H1 (cell line): ENCODE measurements around the gene SPATA21. TPM values are rescaled to one million over a fixed set of nuclear protein-coding genes. Genes with fewer than 3 reads are reported as not detected.

Experiments used
- CTCF ChIA-PET: fragments of 300-600 bp; sonication (Branson Sonifier 250); formaldehyde crosslinking; loops from one replicate; lab custom pipeline; 2021; ENCODE audit not compliant: partially characterized antibody; lab: Charles Lee
- POLR2A ChIA-PET: fragments of 300-600 bp; sonication (Branson Sonifier 250); formaldehyde crosslinking; loops from one replicate; lab custom pipeline; 2021; ENCODE audit warnings: inconsistent platforms; ENCODE audit not compliant: partially characterized antibody; lab: Charles Lee
- DNase-seq, 2 experiments: peaks; one replicate each; pipeline versions ENCODE4 v3.0.0 to v3.0.0-alpha.2; 2010 to 2022; ENCODE audit warnings: low spot score in 2 of 2, low read depth in 1 of 2, mixed read lengths in 1 of 2
- FAIRE-seq: peaks from 2 replicates; lab custom pipeline; 2011; peaks lifted over from hg19 to GRCh38; lab: Jason Lieb, UNC
- H2AFZ ChIP-seq: 2 replicates; pipeline ENCODE4 v1.8.1; 2012; ENCODE audit warnings: low read length, inconsistent platforms
- H2AK5ac ChIP-seq: 2 replicates; pipeline ENCODE4 v1.6.1; 2013; ENCODE audit warnings: low read depth, low read length
- H2BK120ac ChIP-seq: replicated peaks from 2 replicates; pipeline ENCODE3; 2013; ENCODE audit warnings: low read depth, low read length, inconsistent platforms
- H2BK12ac ChIP-seq: 2 replicates; pipeline ENCODE4 v1.6.1; 2013; ENCODE audit warnings: low read depth, low read length
- H2BK15ac ChIP-seq: 2 replicates; pipeline ENCODE4 v1.6.1; 2013; ENCODE audit warnings: low read length
- H2BK20ac ChIP-seq: 2 replicates; pipeline ENCODE4 v1.6.1; 2013; ENCODE audit warnings: low read length
- H2BK5ac ChIP-seq: 2 replicates; pipeline ENCODE4 v1.6.1; 2013; ENCODE audit warnings: low read depth, low read length
- H3K14ac ChIP-seq: 2 replicates; pipeline ENCODE4 v1.6.1; 2013; ENCODE audit warnings: inconsistent platforms; ENCODE audit not compliant: insufficient read length
- H3K18ac ChIP-seq: 2 replicates; pipeline ENCODE4 v1.6.1; 2013; ENCODE audit warnings: low read length; ENCODE audit errors: extremely low read depth
- H3K23ac ChIP-seq: 2 replicates; pipeline ENCODE4 v1.6.1; 2013; ENCODE audit warnings: inconsistent platforms; ENCODE audit not compliant: insufficient read length
- H3K23me2 ChIP-seq: 2 replicates; pipeline ENCODE4 v1.6.1; 2013; ENCODE audit warnings: low read depth, low read length
- H3K27ac ChIP-seq: 2 replicates; pipeline ENCODE4 v1.6.1; 2011; ENCODE audit warnings: low read depth, low read length, inconsistent platforms
- H3K27me3 ChIP-seq, 4 experiments: replicated peaks in 1 of 4; 1 replicate in 1 of 4; 2 replicates in 3 of 4; pipeline versions ENCODE4 v1.6.1 to v1.8.1; 2011 to 2013; ENCODE audit warnings: low read length in 3 of 4, mild to moderate bottlenecking in 3 of 4, inconsistent platforms in 2 of 4, mixed read lengths in 2 of 4, moderate library complexity in 1 of 4; ENCODE audit not compliant: control insufficient read depth in 3 of 4, insufficient read depth in 3 of 4; ENCODE audit errors: extremely low read depth in 1 of 4
- H3K36me3 ChIP-seq, 4 experiments: 2 replicates each; pipeline versions ENCODE4 v1.6.1 to v1.8.1; 2011 to 2013; ENCODE audit warnings: mild to moderate bottlenecking in 4 of 4, low read length in 3 of 4, moderate library complexity in 2 of 4, control low read depth in 1 of 4, inconsistent platforms in 1 of 4; ENCODE audit not compliant: insufficient read depth in 4 of 4, control insufficient read depth in 2 of 4
- H3K4ac ChIP-seq: replicated peaks from 2 replicates; pipeline ENCODE3; 2013; ENCODE audit warnings: low read length, low read depth, mixed read lengths, inconsistent platforms; ENCODE audit not compliant: insufficient read length
- H3K4me1 ChIP-seq, 4 experiments: replicated peaks in 1 of 4; 1 replicate in 1 of 4; 2 replicates in 3 of 4; pipeline versions ENCODE4 v1.6.1 to v1.8.1; 2011 to 2013; ENCODE audit warnings: low read length in 3 of 4, inconsistent platforms in 2 of 4, mixed read lengths in 1 of 4; ENCODE audit not compliant: insufficient read depth in 4 of 4, control insufficient read depth in 3 of 4
- H3K4me2 ChIP-seq, 2 experiments: 2 replicates each; pipeline versions ENCODE4 v1.6.1 to v1.8.1; 2011 to 2013; ENCODE audit warnings: low read depth in 2 of 2, low read length in 2 of 2, control low read depth in 1 of 2, inconsistent platforms in 1 of 2, mild to moderate bottlenecking in 1 of 2; ENCODE audit not compliant: insufficient read depth in 1 of 2
- H3K4me3 ChIP-seq, 4 experiments: fragments of 200-600, 300-600 bp in 1 of 4; sonication (generic), shearing (Covaris generic), sonication (Bioruptor Twin) in 1 of 4; 2 replicates each; pipeline versions ENCODE4 v1.5.1 to v1.8.1; 2011 to 2016; ENCODE audit warnings: low read length in 4 of 4, low read depth in 3 of 4, control low read depth in 2 of 4, inconsistent platforms in 2 of 4, mild to moderate bottlenecking in 2 of 4, mixed read lengths in 1 of 4, moderate library complexity in 1 of 4; ENCODE audit not compliant: insufficient read depth in 2 of 4; ENCODE audit errors: extremely low read depth in 1 of 4
- H3K56ac ChIP-seq: replicated peaks from 2 replicates; pipeline ENCODE3; 2013; ENCODE audit warnings: low read depth, mild to moderate bottlenecking, mixed read lengths, low read length, inconsistent platforms; ENCODE audit not compliant: insufficient read length
- H3K79me1 ChIP-seq: 2 replicates; pipeline ENCODE4 v1.6.1; 2013; ENCODE audit warnings: low read depth, low read length, control low read depth
- H3K79me2 ChIP-seq, 2 experiments: 2 replicates each; pipeline versions ENCODE4 v1.6.1 to v1.8.1; 2012 to 2013; ENCODE audit warnings: low read length in 2 of 2, mild to moderate bottlenecking in 2 of 2, inconsistent platforms in 1 of 2; ENCODE audit not compliant: insufficient read depth in 2 of 2, control insufficient read depth in 1 of 2
- H3K9ac ChIP-seq, 4 experiments: replicated peaks in 1 of 4; 1 replicate in 1 of 4; 2 replicates in 3 of 4; pipeline versions ENCODE4 v1.6.1 to v1.8.1; 2011 to 2013; ENCODE audit warnings: low read depth in 3 of 4, low read length in 3 of 4, control low read depth in 2 of 4, mild to moderate bottlenecking in 2 of 4, moderate library complexity in 2 of 4, inconsistent platforms in 1 of 4; ENCODE audit errors: extremely low read depth in 1 of 4
- H3K9me3 ChIP-seq, 2 experiments: 2 replicates each; pipeline versions ENCODE4 v1.6.1 to v1.8.1; 2012 to 2013; ENCODE audit warnings: mild to moderate bottlenecking in 2 of 2, moderate library complexity in 2 of 2, control low read depth in 1 of 2, inconsistent platforms in 1 of 2, low read depth in 1 of 2, low read length in 1 of 2, mixed read lengths in 1 of 2; ENCODE audit not compliant: insufficient read depth in 2 of 2
- H4K20me1 ChIP-seq, 2 experiments: replicated peaks in 1 of 2; 2 replicates each; pipeline versions ENCODE3 to v1.8.1; 2011 to 2013; ENCODE audit warnings: inconsistent platforms in 2 of 2, low read length in 2 of 2, mild to moderate bottlenecking in 1 of 2; ENCODE audit not compliant: insufficient read depth in 2 of 2, control insufficient read depth in 1 of 2
- H4K5ac ChIP-seq: 2 replicates; pipeline ENCODE4 v1.6.1; 2013; ENCODE audit warnings: low read length, low read depth, mixed read lengths, inconsistent platforms; ENCODE audit not compliant: insufficient read length
- H4K8ac ChIP-seq: 2 replicates; pipeline ENCODE4 v1.8.0; 2013; ENCODE audit warnings: mild to moderate bottlenecking, moderate library complexity, low read length, inconsistent platforms; ENCODE audit not compliant: insufficient read depth; ENCODE audit errors: extremely low read depth
- H4K91ac ChIP-seq: replicated peaks from 2 replicates; pipeline ENCODE3; 2013; ENCODE audit warnings: low read length, mixed read lengths, inconsistent platforms; ENCODE audit not compliant: insufficient read length
- CBX8 ChIP-seq: fragments of 300-800, 300-1000 bp; sonication (generic); IDR thresholded peaks from 2 replicates; pipeline ENCODE4 v1.7.1; 2016; ENCODE audit warnings: low read depth, low read length, borderline replicate concordance
- CTBP2 ChIP-seq: IDR thresholded peaks from 2 replicates; pipeline ENCODE4 v1.7.0; 2011; ENCODE audit warnings: borderline replicate concordance, mild to moderate bottlenecking, moderate library complexity, mixed read lengths, low read length; ENCODE audit not compliant: insufficient read depth, insufficient read length
- EZH2 ChIP-seq: fragments of 200-600 bp; sonication (generic); IDR thresholded peaks from 2 replicates; pipeline ENCODE4 v1.7.1; 2012; ENCODE audit warnings: low read depth, mild to moderate bottlenecking, moderate library complexity, low read length, inconsistent platforms; ENCODE audit not compliant: severe bottlenecking
- FOSL1 ChIP-seq: IDR thresholded peaks from 2 replicates; pipeline ENCODE4 v1.6.1; 2011; ENCODE audit warnings: mild to moderate bottlenecking, low read depth, low read length, moderate library complexity; ENCODE audit not compliant: insufficient read depth
- JUND ChIP-seq: IDR thresholded peaks from 2 replicates; pipeline ENCODE4 v1.6.1; 2011; ENCODE audit warnings: mild to moderate bottlenecking, improper control_type of control experiment, low read length
- KDM1A ChIP-seq: fragments of 200-600, 300-600 bp; sonication (generic); IDR thresholded peaks from 2 replicates; pipeline ENCODE4 v1.7.1; 2016; ENCODE audit warnings: mild to moderate bottlenecking, low read length, borderline replicate concordance
- KDM5A ChIP-seq: fragments of 200-600 bp; IDR thresholded peaks from 2 replicates; pipeline ENCODE4 v1.7.1; 2012; ENCODE audit warnings: mild to moderate bottlenecking, low read length, inconsistent platforms, mixed read lengths
- PHF8 ChIP-seq: fragments of 200-600 bp; sonication (generic); conservative IDR thresholded peaks from 2 replicates; pipeline ENCODE4 v1.7.1; 2012; ENCODE audit warnings: low read depth, mild to moderate bottlenecking, inconsistent platforms, low read length, moderate library complexity
- POLR2A ChIP-seq, 2 experiments: IDR thresholded peaks; 1 replicate in 1 of 2; 2 replicates in 1 of 2; pipeline ENCODE4 v1.6.1; 2011; ENCODE audit warnings: low read depth in 2 of 2, low read length in 2 of 2, mild to moderate bottlenecking in 2 of 2; ENCODE audit errors: control extremely low read depth in 1 of 2
- POLR2AphosphoS5 ChIP-seq: IDR thresholded peaks from 2 replicates; pipeline ENCODE4 v1.6.1; 2011; ENCODE audit warnings: low read depth, low read length
- SAP30 ChIP-seq: fragments of 300-600 bp; sonication (generic); IDR thresholded peaks from 2 replicates; pipeline ENCODE4 v1.7.1; 2012; ENCODE audit warnings: low read length, moderate library complexity, mild to moderate bottlenecking, inconsistent platforms; ENCODE audit not compliant: insufficient read depth, insufficient replicate concordance
- SP4 ChIP-seq: IDR thresholded peaks from 2 replicates; pipeline ENCODE4 v1.6.1; 2012; ENCODE audit warnings: low read length, inconsistent platforms
- TAF7 ChIP-seq: optimal IDR thresholded peaks from 2 replicates; pipeline ENCODE3; 2011; ENCODE audit warnings: low read depth, mild to moderate bottlenecking, inconsistent platforms, low read length, moderate library complexity, borderline replicate concordance
- YY1 ChIP-seq: IDR thresholded peaks from 2 replicates; pipeline ENCODE4 v1.6.1; 2011; ENCODE audit warnings: low read depth, mild to moderate bottlenecking, low read length
- WGBS, 2 experiments: shearing (Covaris generic) in 1 of 2; methylation state at CpG; one replicate each; pipeline versions ENCODE4 v1.1.6 to v1.1.7; 2013 to 2015; ENCODE audit warnings: low lambda C conversion rate in 2 of 2, mixed read lengths in 2 of 2, inconsistent platforms in 1 of 2, low coverage in 1 of 2, missing lambda C conversion rate in 1 of 2; ENCODE audit not compliant: insufficient replicate concordance in 2 of 2, insufficient coverage in 1 of 2, insufficient read length in 1 of 2; ENCODE audit errors: extremely low coverage in 1 of 2, missing lambda C conversion rate in 1 of 2; 5-methylcytosine and 5-hydroxymethylcytosine counted together
- polyA plus RNA-seq, 7 experiments: library from polyadenylated mRNA; depleted of rRNA in 3 of 7; stranded (reverse) in 5 of 7; unstranded in 2 of 7; fragments of >200 nt in 5 of 7; fragments of 200-250 nt in 2 of 7; gene quantifications; 1 replicate in 5 of 7; 2 replicates in 1 of 7; 4 replicates in 1 of 7; pipeline versions ENCODE4 v1.2.1 to v1.2.3, GENCODE V29; 2011 to 2013; ENCODE audit warnings: missing spikeins in 2 of 7, mixed read lengths in 2 of 7
- total RNA-seq: library from RNA; stranded (reverse); fragmentation: NEBNext Ultra II Directional; extraction: Animal tissue kit (Norgen Biotek cat#: 25700); gene quantifications from 2 replicates; pipeline ENCODE4 v1.2.1, GENCODE V29; 2021

The SPATA21 gene
- total and polyA plus RNA-seq, 2 of the 8 experiments (the other 6 are each of a cell fraction or from before 2014, with no cell fraction given), result not detected

DNA sequence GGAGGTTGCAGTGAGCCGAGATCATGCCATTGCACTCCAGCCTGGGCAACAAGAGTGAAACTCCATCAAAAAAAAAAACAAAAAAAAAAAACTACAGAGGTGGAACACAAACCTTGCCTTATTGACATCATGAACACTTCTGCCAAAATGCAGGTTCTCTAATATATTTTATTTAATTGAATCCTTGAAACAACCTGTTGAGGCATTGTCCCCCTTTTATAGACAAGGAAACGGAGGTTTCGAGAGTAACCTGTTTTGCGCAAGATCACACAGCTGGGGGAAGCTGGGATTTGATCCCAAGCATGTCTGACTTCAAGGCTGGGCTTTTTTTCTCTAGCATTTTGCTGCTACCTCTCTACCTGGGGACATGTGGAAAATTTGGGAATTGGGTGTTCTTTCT, 67.4 kb downstream of the SPATA21 start:
- Histone ChIP-seq H2BK15ac (no peak overlapping the region), H3K27me3 (no peaks in the 10 kb centered on the region), H3K79me2 (peaks cover 36 to 69% of the 10 kb centered on the region in 2 experiments), H3K36me3 (peaks cover 0 to 2% (median 0%) of the 10 kb centered on the region in 4 experiments; a peak in 1 of 8 replicates), H3K79me1 (peaks cover 6% of the 10 kb centered on the region; the same call in 1 of the 2 replicates), H3K56ac (no peak overlapping the region), H3K4me2 (no peak overlapping the region), H3K4me1 (peaks cover 0 to 3% (median 1%) of the 10 kb centered on the region in 4 experiments; a peak in 3 of 7 replicates), H3K23me2 (peaks cover 5% of the 10 kb centered on the region; the same call in 1 of the 2 replicates), H4K5ac (no peak overlapping the region), H3K9ac (no peak overlapping the region), H2AK5ac (no peak overlapping the region), H2BK12ac (no peak overlapping the region), H2BK120ac (no peak overlapping the region), H3K18ac (no peak overlapping the region), H4K8ac (no peak overlapping the region), H3K23ac (no peak overlapping the region), H2BK20ac (no peak overlapping the region), H3K4me3 (no peak overlapping the region), H3K4ac (no peak overlapping the region), H3K27ac (no peak overlapping the region), H2AFZ (no peak overlapping the region), H2BK5ac (no peak overlapping the region), H4K20me1 (peaks cover 9 to 20% of the 10 kb centered on the region in 2 experiments), H3K14ac (no peak overlapping the region), H4K91ac (no peak overlapping the region), H3K9me3 (no peaks in the 10 kb centered on the region)
- FAIRE-seq, result no peak
- WGBS, 2 experiments, result 88% methylated on average over 4 of the region's 4 CpGs; no CpG with 5 or more reads in 1 of the 2 experiments
- no peak for DNase-seq
- CTCF ChIA-PET, result interaction anchor here (0.6 to 0.9 kb wide), 3 partner anchors 44 to 132 kb away, joined by 3 read pairs; no protein-coding TSS in a partner anchor
- POLR2A ChIA-PET, result interaction anchor here (0.6 to 4.7 kb wide), 3 partner anchors 10 to 162 kb away, joined by 3 to 32 read pairs (median 4); partner anchors contain the start of gene FBXO42
- no peak for TF ChIP-seq TAF7
- no peak for TF ChIP-seq CTBP2
- TF ChIP-seq EZH2, result no peak
- no peak for TF ChIP-seq KDM5A
- no peak for TF ChIP-seq POLR2A (IDR thresholded peaks at IDR 0.05; ENCODE audit: control extremely low read depth in 1 of 2, low read depth in 2 of 2, low read length in 2 of 2)
- TF ChIP-seq YY1, result no peak
- TF ChIP-seq CBX8, result no peak
- no peak for TF ChIP-seq SAP30
- no peak for TF ChIP-seq POLR2AphosphoS5
- no peak for TF ChIP-seq PHF8
- TF ChIP-seq SP4, result no peak
- TF ChIP-seq FOSL1, result no peak
- no peak for TF ChIP-seq JUND
- no peak for TF ChIP-seq KDM1A
